SK-N-SH treated with all-trans-retinoic acid at 6 μM for 48 hours (cell line): ENCODE measurements around the gene TRIM69.

Experiments
- ARNTL ChIP-seq: fragments of 450-650 bp; formaldehyde crosslinking; IDR thresholded peaks from 2 replicates; pipeline ENCODE4 v1.5.0; 2020; ENCODE audit warnings: low read depth, mild to moderate bottlenecking, moderate library complexity, borderline replicate concordance
- GLIS3 ChIP-seq: fragments of 250-450 bp; sonication (Bioruptor Pico); IDR thresholded peaks from 2 replicates; pipeline ENCODE4 v1.5.0; 2020; ENCODE audit warnings: mild to moderate bottlenecking, moderate library complexity
- PPARA ChIP-seq: fragments of 250-450 bp; sonication (Bioruptor Pico); IDR thresholded peaks from 2 replicates; pipeline ENCODE4 v1.5.0; 2020; ENCODE audit warnings: mild to moderate bottlenecking, borderline replicate concordance
- ZFP30 ChIP-seq: fragments of 450-650 bp; formaldehyde crosslinking; IDR thresholded peaks from 2 replicates; pipeline ENCODE4 v1.5.0; 2022; ENCODE audit warnings: mild to moderate bottlenecking, moderate library complexity
- TF ChIP-seq, protein P1 (sequence below): fragments of 250-450 bp; sonication (Bioruptor Pico); IDR thresholded peaks from 2 replicates; pipeline ENCODE4 v1.8.0; 2020; ENCODE audit warnings: mild to moderate bottlenecking, moderate library complexity, borderline replicate concordance
- TF ChIP-seq, protein P2 (sequence below): fragments of 250-450 bp; sonication (Bioruptor Pico); IDR thresholded peaks from 2 replicates; pipeline ENCODE4 v1.5.0; 2020; ENCODE audit warnings: mild to moderate bottlenecking, moderate library complexity

DNA sequence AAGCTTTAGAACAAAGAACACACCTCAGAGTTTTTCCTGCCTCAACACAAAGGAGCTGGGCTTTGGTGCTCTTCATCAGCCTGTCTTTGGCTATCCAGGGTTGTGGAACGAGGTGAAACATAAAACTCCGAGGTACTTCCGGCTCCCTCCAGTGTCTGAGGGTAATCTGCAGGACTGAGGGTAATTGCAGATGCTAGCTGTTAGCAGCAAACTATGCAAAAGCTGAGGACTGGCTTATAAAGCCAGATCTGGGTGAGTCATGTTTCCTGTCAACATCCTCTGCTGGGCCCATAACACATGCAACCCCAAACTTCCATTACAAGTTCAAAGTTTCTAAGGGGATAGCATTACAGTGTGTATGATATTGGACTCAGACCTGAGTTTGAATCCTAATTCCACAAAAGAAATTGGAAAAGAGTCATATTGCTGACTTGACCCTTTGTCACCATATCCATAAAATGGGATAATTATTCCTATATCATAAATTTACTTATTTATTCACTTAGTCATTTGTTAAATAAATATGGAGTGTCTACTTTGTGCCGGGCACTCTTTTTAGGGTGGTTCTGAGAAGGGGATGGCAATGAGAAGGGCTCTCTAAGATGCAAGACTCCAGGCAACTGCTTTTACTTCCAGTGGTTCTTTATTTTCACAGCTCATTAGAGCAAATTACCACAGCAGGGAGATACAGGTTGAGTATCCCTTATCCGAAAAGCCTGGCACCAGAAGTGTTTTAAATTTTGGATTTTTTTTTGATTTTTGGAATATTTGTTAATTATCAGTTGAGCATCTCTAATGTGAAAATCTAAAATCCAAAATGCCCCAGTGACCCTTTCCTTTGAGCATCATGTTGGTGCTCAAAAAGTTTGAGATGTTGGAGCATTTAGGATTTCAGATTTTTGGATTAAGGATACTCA lies 9.5 kb upstream of the TRIM69 start:
- peak; percentile 66; the same call in 1 of the 2 replicates for TF ChIP-seq ARNTL (CRISPR knock-in tag)
- TF ChIP-seq GLIS3 (CRISPR knock-in tag), result peak; percentile 99
- TF ChIP-seq, protein P1, sequence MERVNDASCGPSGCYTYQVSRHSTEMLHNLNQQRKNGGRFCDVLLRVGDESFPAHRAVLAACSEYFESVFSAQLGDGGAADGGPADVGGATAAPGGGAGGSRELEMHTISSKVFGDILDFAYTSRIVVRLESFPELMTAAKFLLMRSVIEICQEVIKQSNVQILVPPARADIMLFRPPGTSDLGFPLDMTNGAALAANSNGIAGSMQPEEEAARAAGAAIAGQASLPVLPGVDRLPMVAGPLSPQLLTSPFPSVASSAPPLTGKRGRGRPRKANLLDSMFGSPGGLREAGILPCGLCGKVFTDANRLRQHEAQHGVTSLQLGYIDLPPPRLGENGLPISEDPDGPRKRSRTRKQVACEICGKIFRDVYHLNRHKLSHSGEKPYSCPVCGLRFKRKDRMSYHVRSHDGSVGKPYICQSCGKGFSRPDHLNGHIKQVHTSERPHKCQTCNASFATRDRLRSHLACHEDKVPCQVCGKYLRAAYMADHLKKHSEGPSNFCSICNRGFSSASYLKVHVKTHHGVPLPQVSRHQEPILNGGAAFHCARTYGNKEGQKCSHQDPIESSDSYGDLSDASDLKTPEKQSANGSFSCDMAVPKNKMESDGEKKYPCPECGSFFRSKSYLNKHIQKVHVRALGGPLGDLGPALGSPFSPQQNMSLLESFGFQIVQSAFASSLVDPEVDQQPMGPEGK (CRISPR knock-in tag), result peak; percentile 98
- no peak for TF ChIP-seq PPARA (CRISPR knock-in tag)
- TF ChIP-seq, protein P2, sequence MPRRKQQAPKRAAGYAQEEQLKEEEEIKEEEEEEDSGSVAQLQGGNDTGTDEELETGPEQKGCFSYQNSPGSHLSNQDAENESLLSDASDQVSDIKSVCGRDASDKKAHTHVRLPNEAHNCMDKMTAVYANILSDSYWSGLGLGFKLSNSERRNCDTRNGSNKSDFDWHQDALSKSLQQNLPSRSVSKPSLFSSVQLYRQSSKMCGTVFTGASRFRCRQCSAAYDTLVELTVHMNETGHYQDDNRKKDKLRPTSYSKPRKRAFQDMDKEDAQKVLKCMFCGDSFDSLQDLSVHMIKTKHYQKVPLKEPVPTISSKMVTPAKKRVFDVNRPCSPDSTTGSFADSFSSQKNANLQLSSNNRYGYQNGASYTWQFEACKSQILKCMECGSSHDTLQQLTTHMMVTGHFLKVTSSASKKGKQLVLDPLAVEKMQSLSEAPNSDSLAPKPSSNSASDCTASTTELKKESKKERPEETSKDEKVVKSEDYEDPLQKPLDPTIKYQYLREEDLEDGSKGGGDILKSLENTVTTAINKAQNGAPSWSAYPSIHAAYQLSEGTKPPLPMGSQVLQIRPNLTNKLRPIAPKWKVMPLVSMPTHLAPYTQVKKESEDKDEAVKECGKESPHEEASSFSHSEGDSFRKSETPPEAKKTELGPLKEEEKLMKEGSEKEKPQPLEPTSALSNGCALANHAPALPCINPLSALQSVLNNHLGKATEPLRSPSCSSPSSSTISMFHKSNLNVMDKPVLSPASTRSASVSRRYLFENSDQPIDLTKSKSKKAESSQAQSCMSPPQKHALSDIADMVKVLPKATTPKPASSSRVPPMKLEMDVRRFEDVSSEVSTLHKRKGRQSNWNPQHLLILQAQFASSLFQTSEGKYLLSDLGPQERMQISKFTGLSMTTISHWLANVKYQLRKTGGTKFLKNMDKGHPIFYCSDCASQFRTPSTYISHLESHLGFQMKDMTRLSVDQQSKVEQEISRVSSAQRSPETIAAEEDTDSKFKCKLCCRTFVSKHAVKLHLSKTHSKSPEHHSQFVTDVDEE (CRISPR knock-in tag), result no peak
- peak; percentile 52; the same call in 1 of the 2 replicates for TF ChIP-seq ZFP30
